HEK293 (cell line): ENCODE measurements around the gene SOCS4.

ENCODE experiments used
- CTCF ChIA-PET: fragments of 350-600 bp; formaldehyde crosslinking; extraction: SDS; loops from one replicate; lab custom pipeline; 2021; ENCODE audit warnings: antibody characterized with exemption; lab: Yijun Ruan, JAX
- POLR2A ChIA-PET: fragments of 300-600 bp; formaldehyde crosslinking; extraction: SDS; loops from one replicate; lab custom pipeline; 2020; ENCODE audit warnings: antibody characterized with exemption, inconsistent platforms; lab: Yijun Ruan, JAX
- H3K27ac ChIP-seq: fragments of 200-500 bp; sonication (Bioruptor generic); 2 replicates; pipeline ENCODE4 v1.5.1; 2014; ENCODE audit warnings: low read depth, low read length, control low read depth, inconsistent platforms; ENCODE audit errors: extremely low read depth
- H3K36me3 ChIP-seq, 2 experiments: fragments of 200-500 bp in 1 of 2; sonication (Bioruptor generic) in 1 of 2; 1 replicate in 1 of 2; 2 replicates in 1 of 2; pipeline ENCODE4 v1.5.1; 2014 to 2017; ENCODE audit warnings: inconsistent platforms in 2 of 2, low read length in 2 of 2; ENCODE audit not compliant: control insufficient read depth in 2 of 2, insufficient read depth in 1 of 2
- H3K4me1 ChIP-seq: fragments of 200-500 bp; sonication (Bioruptor generic); 2 replicates; pipeline ENCODE4 v1.5.1; 2014; ENCODE audit warnings: mild to moderate bottlenecking, low read length, inconsistent platforms; ENCODE audit not compliant: control insufficient read depth, insufficient read depth
- H3K4me3 ChIP-seq: 2 replicates; pipeline ENCODE4 v1.5.1; 2011; ENCODE audit warnings: low read depth, mild to moderate bottlenecking, control low read depth, low read length, moderate library complexity
- H3K9me3 ChIP-seq: fragments of 200-500 bp; sonication (Bioruptor generic); 2 replicates; pipeline ENCODE4 v1.5.1; 2014; ENCODE audit warnings: low read depth, low read length, inconsistent platforms; ENCODE audit not compliant: control insufficient read depth, insufficient read depth
- FEZF1 ChIP-seq: fragments of 450-650 bp; formaldehyde crosslinking; IDR thresholded peaks from 2 replicates; pipeline ENCODE4 v1.5.1; 2016; ENCODE audit warnings: missing biosample characterization, missing genetic modification characterization
- HOXD13 ChIP-seq: sonication (generic); formaldehyde crosslinking; IDR thresholded peaks from 2 replicates; pipeline ENCODE4 v1.8.0; 2022; ENCODE audit warnings: missing genetic modification reagents, borderline replicate concordance
- KLF8 ChIP-seq: fragments of 450-650 bp; formaldehyde crosslinking; IDR thresholded peaks from 2 replicates; pipeline ENCODE4 v1.5.1; 2016; ENCODE audit warnings: missing biosample characterization, missing genetic modification characterization
- OSR2 ChIP-seq: fragments of 450-650 bp; formaldehyde crosslinking; IDR thresholded peaks from 2 replicates; pipeline ENCODE4 v1.5.1; 2016; ENCODE audit warnings: missing biosample characterization, missing genetic modification characterization
- SCRT2 ChIP-seq: fragments of 450-650 bp; formaldehyde crosslinking; IDR thresholded peaks from 2 replicates; pipeline ENCODE4 v1.5.1; 2016; ENCODE audit warnings: missing biosample characterization, missing genetic modification characterization
- SP7 ChIP-seq: fragments of 450-650 bp; formaldehyde crosslinking; IDR thresholded peaks from 2 replicates; pipeline ENCODE4 v1.5.1; 2016; ENCODE audit warnings: missing biosample characterization, missing genetic modification characterization
- WT1 ChIP-seq: fragments of 450-650 bp; formaldehyde crosslinking; IDR thresholded peaks from 2 replicates; pipeline ENCODE4 v1.5.1; 2016; ENCODE audit warnings: missing biosample characterization, missing genetic modification characterization
- ZBTB21 ChIP-seq: fragments of 450-650 bp; formaldehyde crosslinking; IDR thresholded peaks from 2 replicates; pipeline ENCODE4 v1.5.1; 2017; ENCODE audit warnings: missing biosample characterization, missing genetic modification characterization
- ZBTB44 ChIP-seq: fragments of 450-650 bp; IDR thresholded peaks from 2 replicates; pipeline ENCODE4 v1.5.1; 2018; ENCODE audit warnings: missing biosample characterization, mild to moderate bottlenecking, missing genetic modification characterization
- ZBTB8A ChIP-seq: fragments of 450-650 bp; formaldehyde crosslinking; IDR thresholded peaks from 2 replicates; pipeline ENCODE4 v1.5.1; 2016; ENCODE audit warnings: missing biosample characterization, missing genetic modification characterization
- ZIC2 ChIP-seq: fragments of 450-650 bp; formaldehyde crosslinking; IDR thresholded peaks from 2 replicates; pipeline ENCODE4 v1.5.1; 2016; ENCODE audit warnings: missing biosample characterization, missing genetic modification characterization
- ZNF121 ChIP-seq: fragments of 450-650 bp; formaldehyde crosslinking; IDR thresholded peaks from 2 replicates; pipeline ENCODE4 v1.5.1; 2016; ENCODE audit warnings: missing biosample characterization, missing genetic modification characterization
- ZNF140 ChIP-seq: fragments of 450-650 bp; formaldehyde crosslinking; IDR thresholded peaks from 2 replicates; pipeline ENCODE4 v1.5.1; 2016; ENCODE audit warnings: missing biosample characterization, missing genetic modification characterization
- ZNF18 ChIP-seq: fragments of 450-650 bp; formaldehyde crosslinking; IDR thresholded peaks from 2 replicates; pipeline ENCODE4 v1.5.1; 2016; ENCODE audit warnings: missing biosample characterization, missing genetic modification characterization
- ZNF184 ChIP-seq: fragments of 450-650 bp; IDR thresholded peaks from 2 replicates; pipeline ENCODE4 v1.5.1; 2018; ENCODE audit warnings: missing biosample characterization, mild to moderate bottlenecking, missing genetic modification characterization
- ZNF2 ChIP-seq: fragments of 450-650 bp; formaldehyde crosslinking; IDR thresholded peaks from 2 replicates; pipeline ENCODE4 v1.5.1; 2016; ENCODE audit warnings: missing biosample characterization, missing genetic modification characterization
- ZNF202 ChIP-seq: fragments of 450-650 bp; formaldehyde crosslinking; IDR thresholded peaks from 2 replicates; pipeline ENCODE4 v1.5.1; 2016; ENCODE audit warnings: missing biosample characterization, missing genetic modification characterization, borderline replicate concordance
- ZNF24 ChIP-seq: fragments of 450-650 bp; formaldehyde crosslinking; IDR thresholded peaks from 2 replicates; pipeline ENCODE4 v1.5.1; 2016; ENCODE audit warnings: missing biosample characterization, missing genetic modification characterization
- ZNF324 ChIP-seq: fragments of 450-650 bp; formaldehyde crosslinking; IDR thresholded peaks from 2 replicates; pipeline ENCODE4 v1.5.1; 2016; ENCODE audit warnings: missing biosample characterization, missing genetic modification characterization
- ZNF335 ChIP-seq: fragments of 450-650 bp; formaldehyde crosslinking; conservative IDR thresholded peaks from 2 replicates; pipeline ENCODE4 v1.5.1; 2016; ENCODE audit warnings: missing biosample characterization, missing genetic modification characterization
- ZNF350 ChIP-seq: fragments of 450-650 bp; formaldehyde crosslinking; IDR thresholded peaks from 2 replicates; pipeline ENCODE4 v1.5.0; 2017; ENCODE audit warnings: missing biosample characterization, mild to moderate bottlenecking, missing genetic modification characterization
- ZNF366 ChIP-seq: fragments of 450-650 bp; formaldehyde crosslinking; conservative IDR thresholded peaks from 2 replicates; pipeline ENCODE4 v1.5.1; 2016; ENCODE audit warnings: missing biosample characterization, missing genetic modification characterization
- ZNF404 ChIP-seq: fragments of 450-650 bp; formaldehyde crosslinking; IDR thresholded peaks from 2 replicates; pipeline ENCODE4 v1.5.1; 2017; ENCODE audit warnings: missing biosample characterization, missing genetic modification characterization
- ZNF513 ChIP-seq: fragments of 450-650 bp; IDR thresholded peaks from 2 replicates; pipeline ENCODE4 v1.5.1; 2018; ENCODE audit warnings: missing biosample characterization, missing genetic modification characterization
- ZNF514 ChIP-seq: fragments of 450-650 bp; formaldehyde crosslinking; IDR thresholded peaks from 2 replicates; pipeline ENCODE4 v1.5.1; 2016; ENCODE audit warnings: missing biosample characterization, missing genetic modification characterization
- ZNF629 ChIP-seq: fragments of 450-650 bp; formaldehyde crosslinking; IDR thresholded peaks from 2 replicates; pipeline ENCODE4 v1.5.1; 2017; ENCODE audit warnings: missing biosample characterization, missing genetic modification characterization
- ZNF660 ChIP-seq: fragments of 450-650 bp; IDR thresholded peaks from 2 replicates; pipeline ENCODE4 v1.5.1; 2018; ENCODE audit warnings: missing biosample characterization, mild to moderate bottlenecking, missing genetic modification characterization
- ZNF707 ChIP-seq: fragments of 450-650 bp; formaldehyde crosslinking; IDR thresholded peaks from 2 replicates; pipeline ENCODE4 v1.5.1; 2016; ENCODE audit warnings: missing biosample characterization, missing genetic modification characterization
- ZNF843 ChIP-seq: fragments of 450-650 bp; formaldehyde crosslinking; IDR thresholded peaks from 2 replicates; pipeline ENCODE4 v1.5.1; 2016; ENCODE audit warnings: missing biosample characterization, missing genetic modification characterization
- ZSCAN23 ChIP-seq: fragments of 450-650 bp; formaldehyde crosslinking; IDR thresholded peaks from 2 replicates; pipeline ENCODE4 v1.5.1; 2016; ENCODE audit warnings: missing biosample characterization, missing genetic modification characterization
- TF ChIP-seq, protein P1 (sequence below): fragments of 450-650 bp; formaldehyde crosslinking; IDR thresholded peaks from 2 replicates; pipeline ENCODE4 v1.5.1; 2016; ENCODE audit warnings: missing biosample characterization, missing genetic modification characterization
- TF ChIP-seq, protein P2 (sequence below): IDR thresholded peaks from 2 replicates; pipeline ENCODE4 v1.6.1; 2011; ENCODE audit warnings: mild to moderate bottlenecking, low read depth, low read length, borderline replicate concordance

SOCS4 gene

DNA sequence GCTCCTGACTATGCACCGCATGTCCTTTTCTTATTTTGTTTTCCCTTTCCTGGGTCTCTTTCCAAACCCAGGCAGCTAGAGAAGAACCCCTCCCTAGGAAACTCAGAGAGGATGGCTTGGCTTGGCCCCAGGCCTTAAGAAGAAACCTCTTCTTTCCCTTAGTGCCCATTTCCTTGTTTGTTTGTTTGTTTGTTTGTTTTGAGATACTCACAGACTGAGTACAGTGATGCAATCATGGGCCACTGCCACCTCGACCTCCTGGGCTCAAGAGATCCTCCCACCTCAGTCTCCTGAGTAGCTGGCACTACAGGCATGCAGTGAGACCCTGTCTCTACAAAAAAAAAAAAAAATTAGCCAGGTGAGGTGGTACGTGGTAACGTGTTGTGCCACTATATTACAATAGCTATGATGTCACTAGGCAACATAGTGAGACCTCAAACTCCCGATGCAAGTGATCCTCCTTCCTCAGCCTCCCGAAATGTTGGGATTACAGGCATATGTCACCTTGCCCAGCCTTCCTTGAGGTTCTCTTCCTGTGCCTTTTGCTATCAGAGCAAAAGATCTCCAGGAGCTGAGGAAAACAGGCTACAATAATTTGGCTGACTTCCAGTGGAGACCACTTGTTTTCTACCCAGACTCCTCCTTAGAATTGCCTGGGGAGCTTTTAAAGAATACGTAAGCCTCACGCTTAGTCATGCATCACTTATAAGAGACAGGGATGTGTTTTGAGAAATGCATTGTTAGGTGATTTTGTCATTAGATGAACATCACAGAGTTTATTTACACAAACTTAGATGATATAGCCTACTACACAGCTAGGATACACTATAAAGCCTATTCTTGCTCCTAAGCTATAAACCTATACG is 67.5 kb downstream of the SOCS4 start:
- no peak overlapping the region for H3K4me3 ChIP-seq
- H3K4me1 ChIP-seq = no peaks in the 10 kb centered on the region; the same call in 1 of the 2 replicates
- CTCF ChIA-PET = interaction anchor here (0.6 to 4.5 kb wide), 7 partner anchors 9 to 514 kb away, joined by 3 to 20 read pairs (median 4); no protein-coding TSS in a partner anchor
- POLR2A ChIA-PET = interaction anchor here (0.6 to 1.9 kb wide), 8 partner anchors 9 to 97 kb away, joined by 3 to 9 read pairs (median 4); partner anchors contain the start of genes DLGAP5, LGALS3 and MAPK1IP1L
- no peaks in the 10 kb centered on the region for H3K36me3 ChIP-seq
- no peak overlapping the region for H3K27ac ChIP-seq
- no peaks in the 10 kb centered on the region for H3K9me3 ChIP-seq
- no peak for TF ChIP-seq ZNF707 (tag by site-specific recombination)
- TF ChIP-seq ZBTB8A (tag by site-specific recombination) = 0 out of 2 replicates have a peak, but pooled peaks have one; percentile 30
- TF ChIP-seq ZNF366 = peak; percentile 80
- TF ChIP-seq ZNF18 = no peak
- TF ChIP-seq ZNF513 = no peak
- no peak for TF ChIP-seq ZNF140 (tag by site-specific recombination)
- no peak for TF ChIP-seq HOXD13 (CRISPR knock-in tag)
- TF ChIP-seq ZIC2 (tag by site-specific recombination) = 0 out of 2 replicates have a peak, but pooled peaks have one; percentile 13
- TF ChIP-seq SP7 (tag by site-specific recombination) = peak; percentile 59; the same call in 1 of the 2 replicates
- peak; percentile 83 for TF ChIP-seq SCRT2 (tag by site-specific recombination)
- TF ChIP-seq WT1 (tag by site-specific recombination) = peak; percentile 35; the same call in 1 of the 2 replicates
- no peak for TF ChIP-seq ZNF202 (tag by site-specific recombination)
- TF ChIP-seq ZNF324 (tag by site-specific recombination) = 0 out of 2 replicates have a peak, but pooled peaks have one; percentile 10
- 0 out of 2 replicates have a peak, but pooled peaks have one; percentile 40 for TF ChIP-seq KLF8
- 0 out of 2 replicates have a peak, but pooled peaks have one; percentile 26 for TF ChIP-seq ZNF24 (tag by site-specific recombination)
- no peak for TF ChIP-seq ZNF121 (tag by site-specific recombination)
- peak; percentile 62 for TF ChIP-seq ZBTB21 (tag by site-specific recombination)
- TF ChIP-seq ZNF660 (tag by site-specific recombination) = peak; percentile 26; the same call in 1 of the 2 replicates
- peak; percentile 76 for TF ChIP-seq FEZF1 (tag by site-specific recombination)
- TF ChIP-seq ZNF184 (tag by site-specific recombination) = peak; percentile 63; the same call in 1 of the 2 replicates
- TF ChIP-seq, protein P1, sequence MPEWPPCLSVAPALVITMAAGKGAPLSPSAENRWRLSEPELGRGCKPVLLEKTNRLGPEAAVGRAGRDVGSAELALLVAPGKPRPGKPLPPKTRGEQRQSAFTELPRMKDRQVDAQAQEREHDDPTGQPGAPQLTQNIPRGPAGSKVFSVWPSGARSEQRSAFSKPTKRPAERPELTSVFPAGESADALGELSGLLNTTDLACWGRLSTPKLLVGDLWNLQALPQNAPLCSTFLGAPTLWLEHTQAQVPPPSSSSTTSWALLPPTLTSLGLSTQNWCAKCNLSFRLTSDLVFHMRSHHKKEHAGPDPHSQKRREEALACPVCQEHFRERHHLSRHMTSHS (tag by site-specific recombination) = no peak
- TF ChIP-seq ZSCAN23 (tag by site-specific recombination) = no peak
- TF ChIP-seq ZNF843 = 0 out of 2 replicates have a peak, but pooled peaks have one; percentile 19
- TF ChIP-seq OSR2 (tag by site-specific recombination) = peak; percentile 60; the same call in 1 of the 2 replicates
- TF ChIP-seq ZNF404 = no peak
- peak; percentile 87 for TF ChIP-seq ZNF629
- no peak for TF ChIP-seq ZNF2 (tag by site-specific recombination)
- TF ChIP-seq ZNF350 = no peak
- TF ChIP-seq ZNF335 (tag by site-specific recombination) = peak; percentile 54
- peak; percentile 79 for TF ChIP-seq ZBTB44 (tag by site-specific recombination)
- TF ChIP-seq, protein P2, sequence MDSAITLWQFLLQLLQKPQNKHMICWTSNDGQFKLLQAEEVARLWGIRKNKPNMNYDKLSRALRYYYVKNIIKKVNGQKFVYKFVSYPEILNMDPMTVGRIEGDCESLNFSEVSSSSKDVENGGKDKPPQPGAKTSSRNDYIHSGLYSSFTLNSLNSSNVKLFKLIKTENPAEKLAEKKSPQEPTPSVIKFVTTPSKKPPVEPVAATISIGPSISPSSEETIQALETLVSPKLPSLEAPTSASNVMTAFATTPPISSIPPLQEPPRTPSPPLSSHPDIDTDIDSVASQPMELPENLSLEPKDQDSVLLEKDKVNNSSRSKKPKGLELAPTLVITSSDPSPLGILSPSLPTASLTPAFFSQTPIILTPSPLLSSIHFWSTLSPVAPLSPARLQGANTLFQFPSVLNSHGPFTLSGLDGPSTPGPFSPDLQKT = no peak
- TF ChIP-seq ZNF514 (tag by site-specific recombination) = no peak
